PFSK-1 (cell line): ENCODE measurements around the gene PAM16. TPM values are rescaled to one million over a fixed set of nuclear protein-coding genes. Genes with fewer than 3 reads are reported as not detected.

Experiments
- FOXP2 ChIP-seq: optimal IDR thresholded peaks from 2 replicates; pipeline ENCODE3; 2011; ENCODE audit warnings: borderline replicate concordance, control low read depth, inconsistent platforms; ENCODE audit not compliant: insufficient read depth; ENCODE audit errors: extremely low read length, extremely low read depth
- POLR2AphosphoS5 ChIP-seq: IDR thresholded peaks from 2 replicates; pipeline ENCODE4 v1.6.1; 2012; ENCODE audit warnings: low read depth, mild to moderate bottlenecking, control low read depth, low read length, moderate library complexity
- SIN3A ChIP-seq: IDR thresholded peaks from 2 replicates; pipeline ENCODE4 v1.6.1; 2012; ENCODE audit warnings: mild to moderate bottlenecking, low read length, moderate library complexity, borderline replicate concordance; ENCODE audit not compliant: insufficient read depth
- TAF1 ChIP-seq: IDR thresholded peaks from 2 replicates; pipeline ENCODE4 v1.6.1; 2012; ENCODE audit warnings: low read length, control low read depth, borderline replicate concordance; ENCODE audit not compliant: insufficient read depth
- polyA plus RNA-seq: library from polyadenylated mRNA; unstranded; fragments of >200 nt; gene quantifications from one replicate; pipeline ENCODE4 v1.2.1, GENCODE V29; 2012; ENCODE audit warnings: low read depth, missing spikeins; ENCODE audit not compliant: insufficient read length
- TF ChIP-seq, protein P1 (sequence below), 2 experiments: IDR thresholded peaks; 2 replicates each; pipeline versions ENCODE4 v1.6.1 to v1.8.0; 2011 to 2012; ENCODE audit warnings: low read depth in 2 of 2, low read length in 2 of 2, control low read depth in 1 of 2, inconsistent platforms in 1 of 2, mild to moderate bottlenecking in 1 of 2, moderate library complexity in 1 of 2; ENCODE audit not compliant: insufficient read depth in 1 of 2

PAM16 gene
- 98.3 TPM for polyA plus RNA-seq

DNA sequence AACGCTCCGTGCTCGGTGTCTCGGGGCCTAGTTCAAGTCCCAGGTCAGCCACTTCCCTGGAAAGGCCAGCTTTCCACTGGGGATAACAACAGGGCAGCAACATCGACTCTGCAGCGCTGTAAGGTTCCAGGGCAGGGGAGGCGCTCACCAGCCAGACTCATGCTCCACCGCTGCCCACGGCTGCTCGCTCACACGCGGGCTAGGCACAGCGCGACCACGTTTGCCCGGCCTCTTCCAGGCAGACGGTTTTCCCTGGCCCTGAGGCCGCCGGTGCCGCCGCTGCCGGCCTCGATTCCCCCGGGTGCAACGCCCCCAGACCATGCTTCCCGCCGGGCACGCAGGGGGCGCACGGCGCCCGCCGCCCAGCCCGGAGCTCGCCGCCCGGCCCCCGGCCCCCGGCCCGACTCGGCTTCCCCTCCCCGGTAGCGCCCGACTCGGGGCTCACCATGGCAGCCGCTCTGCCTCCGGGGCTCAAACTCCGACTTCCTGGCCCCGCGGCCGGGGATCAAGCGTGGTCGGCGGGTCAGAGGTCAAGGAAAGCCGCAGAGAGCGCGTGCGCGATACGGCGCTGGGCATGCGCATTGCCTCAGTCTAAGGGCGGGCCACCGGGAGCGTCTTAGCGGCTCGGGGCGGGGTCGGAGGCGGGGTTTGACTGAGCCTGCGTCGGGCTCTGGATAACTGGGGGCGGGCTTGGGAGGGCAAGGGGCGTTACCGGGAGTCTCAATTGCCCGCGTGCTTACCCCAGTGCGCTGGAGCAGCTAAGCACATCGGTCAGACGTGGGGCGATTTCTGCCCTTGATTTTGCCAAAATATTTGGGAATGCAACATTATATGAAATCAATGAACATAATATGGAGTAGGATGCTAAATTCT, at the start of gene PAM16:
Gene PAM16 (minus strand): TSS at position 535 of the 873 bp plus-strand sequence. CDS start 87 bp downstream, at position 448.
- TF ChIP-seq, protein P1, sequence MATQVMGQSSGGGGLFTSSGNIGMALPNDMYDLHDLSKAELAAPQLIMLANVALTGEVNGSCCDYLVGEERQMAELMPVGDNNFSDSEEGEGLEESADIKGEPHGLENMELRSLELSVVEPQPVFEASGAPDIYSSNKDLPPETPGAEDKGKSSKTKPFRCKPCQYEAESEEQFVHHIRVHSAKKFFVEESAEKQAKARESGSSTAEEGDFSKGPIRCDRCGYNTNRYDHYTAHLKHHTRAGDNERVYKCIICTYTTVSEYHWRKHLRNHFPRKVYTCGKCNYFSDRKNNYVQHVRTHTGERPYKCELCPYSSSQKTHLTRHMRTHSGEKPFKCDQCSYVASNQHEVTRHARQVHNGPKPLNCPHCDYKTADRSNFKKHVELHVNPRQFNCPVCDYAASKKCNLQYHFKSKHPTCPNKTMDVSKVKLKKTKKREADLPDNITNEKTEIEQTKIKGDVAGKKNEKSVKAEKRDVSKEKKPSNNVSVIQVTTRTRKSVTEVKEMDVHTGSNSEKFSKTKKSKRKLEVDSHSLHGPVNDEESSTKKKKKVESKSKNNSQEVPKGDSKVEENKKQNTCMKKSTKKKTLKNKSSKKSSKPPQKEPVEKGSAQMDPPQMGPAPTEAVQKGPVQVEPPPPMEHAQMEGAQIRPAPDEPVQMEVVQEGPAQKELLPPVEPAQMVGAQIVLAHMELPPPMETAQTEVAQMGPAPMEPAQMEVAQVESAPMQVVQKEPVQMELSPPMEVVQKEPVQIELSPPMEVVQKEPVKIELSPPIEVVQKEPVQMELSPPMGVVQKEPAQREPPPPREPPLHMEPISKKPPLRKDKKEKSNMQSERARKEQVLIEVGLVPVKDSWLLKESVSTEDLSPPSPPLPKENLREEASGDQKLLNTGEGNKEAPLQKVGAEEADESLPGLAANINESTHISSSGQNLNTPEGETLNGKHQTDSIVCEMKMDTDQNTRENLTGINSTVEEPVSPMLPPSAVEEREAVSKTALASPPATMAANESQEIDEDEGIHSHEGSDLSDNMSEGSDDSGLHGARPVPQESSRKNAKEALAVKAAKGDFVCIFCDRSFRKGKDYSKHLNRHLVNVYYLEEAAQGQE (IDR thresholded peaks at IDR 0.05; ENCODE audit: insufficient read depth in 1 of 2, low read depth in 2 of 2, low read length in 2 of 2), result no peak
- TF ChIP-seq FOXP2 (peak; percentile 54), SIN3A (0 out of 2 replicates have a peak, but pooled peaks have one; percentile 41), TAF1 (peak; percentile 79; the same call in 1 of the 2 replicates), POLR2AphosphoS5 (peak; percentile 79)

DNA sequence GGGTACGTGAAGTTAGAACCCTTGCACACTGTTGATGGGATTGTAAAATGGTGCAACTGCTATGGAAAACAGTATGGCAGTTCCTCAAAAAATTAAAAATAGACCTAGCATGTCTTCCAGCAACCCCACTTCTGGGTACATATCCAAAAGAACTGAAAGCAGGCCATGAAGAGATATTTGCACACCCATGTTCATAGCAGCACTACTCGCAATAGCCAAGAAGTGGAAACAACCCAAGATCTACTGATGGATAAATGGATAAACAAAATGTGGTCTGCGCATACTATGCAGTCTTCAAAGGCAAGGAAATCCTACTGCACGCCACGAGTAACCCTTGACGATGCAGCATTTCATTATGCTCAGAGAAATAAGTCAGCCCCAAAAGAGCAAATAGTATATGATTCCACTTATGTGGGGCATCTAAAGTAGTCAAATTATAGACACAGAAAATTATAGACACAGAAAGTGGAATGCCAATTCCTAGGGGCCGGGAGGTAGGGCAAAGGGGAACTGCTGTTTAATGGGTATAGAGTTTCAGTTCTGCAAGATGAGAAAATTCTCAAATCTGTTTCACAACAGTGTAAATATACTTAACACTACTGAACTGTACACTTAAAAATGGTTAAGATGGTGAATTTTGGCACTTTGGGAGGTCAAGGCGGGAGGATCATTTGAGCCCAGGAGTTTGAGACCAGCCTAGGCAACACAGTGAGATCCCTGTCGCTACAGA, 48.0 kb upstream of the PAM16 start:
- no peak for TF ChIP-seq FOXP2
- no peak for TF ChIP-seq SIN3A
- no peak for TF ChIP-seq TAF1
- TF ChIP-seq POLR2AphosphoS5, result no peak
- TF ChIP-seq, protein P1 (IDR thresholded peaks at IDR 0.05; ENCODE audit: insufficient read depth in 1 of 2, low read depth in 2 of 2, low read length in 2 of 2), result no peak

DNA sequence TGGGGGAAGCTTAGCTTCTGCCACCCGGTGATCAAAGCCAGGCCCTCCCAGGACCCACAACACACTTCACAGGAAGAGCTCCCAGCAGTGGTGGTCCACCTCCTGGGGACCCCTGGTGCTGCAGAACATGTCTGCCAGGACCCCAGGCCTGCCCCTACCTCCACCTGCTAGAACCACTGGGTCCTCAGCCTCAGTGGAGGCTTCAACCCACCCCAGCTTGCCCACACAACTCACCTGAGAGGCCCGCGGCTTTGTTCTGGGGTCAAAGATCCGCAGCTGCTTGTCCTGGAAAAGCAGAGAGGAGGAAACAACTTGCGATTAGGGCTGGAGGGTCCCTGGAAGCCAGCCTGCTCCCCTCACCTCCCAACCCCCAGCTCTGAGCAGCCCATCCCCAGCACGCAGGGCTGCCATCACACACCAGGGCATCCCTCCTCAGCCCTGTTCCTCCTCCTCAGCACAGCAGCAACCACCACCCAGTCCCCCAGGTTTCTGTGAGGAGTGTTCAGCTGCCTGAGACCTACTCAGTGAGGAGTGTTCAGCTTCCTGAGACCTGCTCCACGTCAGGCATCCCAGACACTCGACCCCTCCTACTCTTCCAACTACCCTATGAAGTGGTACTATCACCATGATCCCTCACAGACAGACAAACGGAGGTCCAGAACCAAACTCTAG, 44.1 kb upstream of the PAM16 start:
- TF ChIP-seq FOXP2 (no peak), SIN3A (no peak), TAF1 (no peak), POLR2AphosphoS5 (no peak)
- TF ChIP-seq, protein P1 (IDR thresholded peaks at IDR 0.05; ENCODE audit: insufficient read depth in 1 of 2, low read depth in 2 of 2, low read length in 2 of 2), result no peak

DNA sequence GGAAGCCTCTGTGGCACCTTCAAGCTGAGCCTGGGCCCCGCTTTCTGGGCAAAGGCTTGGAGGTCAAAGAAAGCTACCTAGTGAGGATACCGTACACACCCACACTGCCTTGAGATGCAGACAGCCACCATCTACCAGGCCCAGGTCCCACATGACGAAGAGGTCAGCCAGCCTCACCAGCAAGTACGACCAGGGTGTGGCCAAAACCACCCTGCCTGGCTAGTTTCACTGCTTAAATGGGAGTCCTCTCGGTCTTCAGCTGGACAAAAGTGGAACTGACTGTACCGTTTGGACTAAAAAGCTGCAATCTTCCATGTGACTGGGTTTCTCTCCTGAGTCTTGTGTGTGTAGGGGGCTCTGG, 42.1 kb upstream of the PAM16 start:
- TF ChIP-seq POLR2AphosphoS5 (no peak), TAF1 (no peak), FOXP2 (no peak), SIN3A (no peak)
- TF ChIP-seq, protein P1 (IDR thresholded peaks at IDR 0.05; ENCODE audit: insufficient read depth in 1 of 2, low read depth in 2 of 2, low read length in 2 of 2), result no peak
